Measurements from ENCODE around the gene CTIF.
"Not testable (repeated sequence)": the region's sequence is repeated elsewhere in the genome, so short reads cannot be mapped to it uniquely, and the experiment has no call there.

CTIF gene

DNA sequence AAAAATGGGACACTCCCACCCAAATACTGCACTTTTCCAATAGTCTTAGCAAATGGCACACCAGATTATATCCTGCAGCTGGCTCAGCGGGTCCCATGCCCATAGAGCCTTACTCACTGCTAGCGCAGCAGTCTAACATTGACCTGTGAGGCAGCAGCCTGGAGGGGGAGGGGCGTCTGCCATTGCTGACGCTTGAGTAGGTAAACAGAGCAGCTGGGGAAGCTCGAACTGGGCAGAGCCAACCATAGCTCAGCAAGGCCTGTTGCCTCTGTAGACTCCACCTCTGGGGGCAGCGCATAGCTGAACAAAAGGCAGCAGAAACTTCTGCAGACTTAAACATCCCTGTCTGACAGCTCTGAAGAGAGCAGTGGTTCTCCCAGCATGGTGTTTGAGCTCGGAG, 110.4 kb downstream of the CTIF start:
- DNase-seq: no peak

DNA sequence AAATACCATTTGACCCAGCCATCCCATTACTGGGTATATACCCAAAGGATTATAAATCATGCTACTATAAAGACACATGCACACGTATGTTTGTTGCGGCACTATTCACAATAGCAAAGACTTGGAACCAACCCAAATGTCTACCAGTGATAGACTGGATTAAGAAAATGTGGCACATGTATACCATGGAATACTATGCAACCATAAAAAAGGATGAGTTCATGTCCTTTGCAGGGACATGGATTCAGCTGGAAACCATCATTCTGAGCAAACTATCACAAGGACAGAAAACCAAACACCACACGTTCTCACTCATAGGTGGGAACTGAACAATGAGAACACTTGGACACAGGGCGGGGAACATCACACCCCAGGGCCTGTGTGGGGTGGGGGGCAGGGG, 115.8 kb downstream of the CTIF start:
- DNase-seq: not testable (repeated sequence)

DNA sequence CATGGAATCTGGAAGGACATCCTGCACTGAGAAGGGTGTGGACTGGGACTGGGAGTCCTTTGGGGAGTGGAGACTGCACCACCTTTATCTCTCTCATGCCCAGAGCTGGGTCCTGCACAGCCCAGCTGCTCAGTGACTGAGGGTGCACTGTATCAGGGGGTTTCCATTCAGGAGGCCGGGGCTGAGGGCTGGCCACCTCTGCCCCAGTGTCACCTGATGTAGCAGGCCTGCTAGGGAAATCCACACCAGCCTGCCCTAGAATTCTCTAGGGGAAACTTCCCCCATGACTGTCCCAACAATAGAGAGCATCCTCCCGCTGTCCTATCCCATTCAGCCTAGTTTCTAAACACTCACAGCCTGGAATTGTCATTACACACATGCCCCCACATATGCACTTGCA, 116.7 kb downstream of the CTIF start:
- no peak for DNase-seq

DNA sequence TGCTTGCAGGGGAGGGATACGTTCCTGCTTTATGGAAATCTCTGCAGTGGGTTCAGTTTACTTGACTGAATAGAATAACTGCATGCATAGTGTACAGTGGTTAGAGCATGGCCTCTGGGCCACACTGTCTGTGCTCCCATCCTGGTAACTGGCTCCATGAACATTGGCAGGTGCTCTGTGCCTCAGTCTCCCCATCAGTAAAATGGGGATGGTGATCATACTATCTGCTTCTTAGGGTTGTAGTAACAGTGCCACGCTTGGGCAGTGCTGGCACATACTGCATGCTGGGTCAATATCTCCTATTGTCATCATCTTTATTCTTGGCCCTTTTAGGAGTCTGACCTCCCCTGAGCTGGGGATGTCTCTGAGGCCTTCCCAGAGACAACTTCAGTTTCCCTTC, 117.3 kb downstream of the CTIF start:
- no peak for DNase-seq

DNA sequence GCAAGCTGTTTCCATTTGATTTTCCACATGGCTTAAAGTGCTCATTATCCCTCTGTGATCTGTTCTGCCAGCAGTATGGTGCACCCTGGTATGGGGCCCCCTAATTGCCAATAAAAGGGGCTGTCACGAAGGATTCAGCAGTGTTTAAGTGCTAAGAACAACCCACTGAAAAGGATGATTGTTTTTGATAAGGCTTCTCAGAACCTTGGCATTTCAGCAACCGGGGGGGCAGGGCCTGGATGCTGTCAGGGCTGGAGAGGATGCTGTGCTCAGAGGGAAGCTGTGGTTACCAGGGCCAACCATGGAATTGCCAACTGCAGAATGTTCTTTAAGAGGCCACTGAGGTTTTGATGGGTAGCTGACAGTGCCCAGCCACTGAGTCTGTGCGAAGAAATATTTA, 117.8 kb downstream of the CTIF start:
- no peak for DNase-seq

DNA sequence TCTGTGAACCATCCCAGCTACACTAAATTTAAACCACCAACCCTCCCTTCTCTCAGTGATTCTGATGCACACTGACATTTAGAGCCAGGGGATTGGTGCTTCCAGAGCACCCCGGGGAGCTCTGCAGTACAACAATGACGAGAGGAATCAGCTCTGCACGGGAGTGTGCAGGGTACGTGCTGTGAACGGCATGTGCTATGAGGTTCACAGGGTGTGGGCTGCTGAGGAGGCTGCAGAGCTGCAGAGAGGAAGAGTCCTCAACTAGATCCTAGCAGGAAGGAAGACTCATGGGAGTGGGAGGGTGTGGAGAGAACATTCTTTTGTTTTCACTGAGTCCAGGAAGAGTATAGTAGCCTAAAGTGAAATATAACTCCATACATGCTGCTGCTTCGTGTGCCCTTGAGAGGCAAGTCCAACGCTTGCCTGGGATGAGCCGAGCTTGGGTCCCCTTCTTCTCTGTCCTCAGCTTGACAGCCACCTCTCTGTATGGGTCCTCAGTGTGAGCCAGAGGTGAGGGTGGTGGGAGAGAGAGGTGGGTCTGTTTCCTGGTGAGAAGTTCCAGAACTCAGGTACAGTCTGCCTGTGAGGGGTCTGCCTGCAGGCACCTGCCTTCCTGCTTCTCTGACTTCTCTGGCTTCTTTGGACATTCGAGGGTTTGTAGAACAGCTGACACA, 118.8 kb downstream of the CTIF start:
- peak in 1 of 2 experiments; percentile 8 for DNase-seq

DNA sequence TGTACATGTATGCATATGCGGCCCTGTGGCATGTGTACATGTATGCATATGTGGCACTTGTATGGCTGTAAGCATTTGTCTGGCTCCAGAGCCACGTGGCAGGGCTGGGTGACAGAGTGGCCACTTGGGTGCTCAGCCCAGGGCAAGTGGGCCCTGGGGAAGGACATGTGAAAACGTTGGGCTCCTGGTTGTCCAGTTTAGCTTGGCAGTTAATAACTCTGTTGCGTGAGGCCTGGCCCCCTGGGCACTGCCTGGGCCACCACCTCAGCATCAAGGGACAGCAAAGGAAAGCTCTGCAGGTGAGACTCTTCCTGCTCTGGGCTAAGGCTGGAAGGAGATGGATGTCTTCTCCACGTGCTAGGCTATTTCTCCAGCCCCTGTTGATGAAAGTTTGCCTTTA, 119.9 kb downstream of the CTIF start:
- DNase-seq: no peak

DNA sequence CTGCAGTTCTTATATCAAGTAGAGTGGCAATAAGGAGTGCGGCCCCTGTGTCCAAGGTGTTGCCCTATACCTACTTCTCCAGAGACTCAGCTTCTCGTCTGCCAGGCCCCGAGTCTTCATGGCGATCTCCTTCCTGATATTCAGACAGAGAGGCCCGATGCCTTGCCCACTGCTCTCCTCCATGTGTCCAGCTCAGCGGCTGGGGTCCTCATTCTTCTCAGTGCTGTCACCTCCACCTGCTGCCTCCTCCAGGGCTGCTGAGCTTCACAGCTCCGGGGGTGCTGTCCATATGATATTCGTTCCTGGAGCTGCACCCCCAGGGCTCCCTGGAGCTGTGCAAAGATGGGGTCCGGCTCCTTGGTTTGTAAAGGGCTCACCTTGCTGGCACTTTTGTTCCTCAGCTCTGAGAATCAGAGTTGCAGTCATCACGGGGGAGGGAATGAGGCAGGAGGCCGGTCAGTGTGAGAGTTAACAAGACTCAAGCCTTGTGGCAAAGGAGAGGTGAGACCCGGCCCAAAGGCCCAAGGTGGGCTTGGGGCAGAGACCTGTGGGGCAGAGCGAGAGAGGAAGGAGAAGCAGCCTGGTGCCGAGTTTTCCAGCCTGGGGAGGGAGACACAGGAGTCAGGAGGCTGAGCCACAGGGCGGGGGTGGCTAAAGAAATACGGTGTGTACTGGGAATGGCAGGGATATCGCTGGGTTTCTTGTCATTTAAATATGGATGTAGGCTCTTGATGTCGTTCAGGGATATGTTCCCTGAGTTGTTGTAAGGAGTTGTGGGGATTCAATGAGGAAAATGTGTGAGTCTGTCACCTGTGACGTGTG, 120.6 kb downstream of the CTIF start:
- DNase-seq: no peak

DNA sequence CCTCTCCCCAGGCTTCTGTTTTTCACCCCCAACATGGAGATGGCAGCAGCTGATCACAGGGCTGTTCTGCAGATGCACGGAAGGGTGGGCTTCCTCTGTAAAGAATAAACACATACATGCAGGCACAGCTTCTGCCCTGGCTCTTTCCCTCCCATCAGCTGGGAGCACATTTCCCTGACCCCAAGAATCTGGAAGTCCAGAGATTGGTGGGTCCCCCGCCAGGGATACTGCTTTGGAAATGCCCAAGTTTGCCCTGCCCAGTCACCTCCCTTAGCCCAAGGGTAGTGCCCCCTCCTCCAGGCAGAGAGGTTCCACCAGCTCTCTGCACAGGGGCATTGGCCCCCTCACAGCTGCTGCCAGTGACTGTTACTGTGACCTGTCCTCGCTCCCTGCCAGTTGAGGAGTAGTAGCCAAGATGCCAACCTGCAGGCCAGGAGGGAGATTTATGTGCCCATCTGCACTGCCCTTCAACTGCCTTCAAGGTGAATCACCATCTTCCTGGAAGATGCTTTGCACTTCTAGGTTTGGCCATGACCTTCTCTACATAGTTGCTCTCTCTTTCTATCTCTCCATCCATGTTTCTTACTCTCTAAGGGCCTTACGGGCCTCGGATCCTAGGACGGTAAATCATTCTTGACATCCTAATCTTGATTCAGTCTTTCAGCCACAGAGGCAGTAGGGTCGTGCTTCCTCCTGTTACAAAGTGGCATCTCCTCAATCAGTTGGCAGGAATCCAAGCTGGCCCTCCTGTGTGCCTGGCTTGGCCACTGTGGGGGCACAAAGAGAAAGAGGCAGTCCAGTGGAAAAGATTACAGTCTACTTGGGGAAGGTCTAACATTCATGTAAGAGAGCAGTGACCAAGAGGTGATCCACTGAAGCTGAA, 121.8 kb downstream of the CTIF start:
- DNase-seq: no peak

DNA sequence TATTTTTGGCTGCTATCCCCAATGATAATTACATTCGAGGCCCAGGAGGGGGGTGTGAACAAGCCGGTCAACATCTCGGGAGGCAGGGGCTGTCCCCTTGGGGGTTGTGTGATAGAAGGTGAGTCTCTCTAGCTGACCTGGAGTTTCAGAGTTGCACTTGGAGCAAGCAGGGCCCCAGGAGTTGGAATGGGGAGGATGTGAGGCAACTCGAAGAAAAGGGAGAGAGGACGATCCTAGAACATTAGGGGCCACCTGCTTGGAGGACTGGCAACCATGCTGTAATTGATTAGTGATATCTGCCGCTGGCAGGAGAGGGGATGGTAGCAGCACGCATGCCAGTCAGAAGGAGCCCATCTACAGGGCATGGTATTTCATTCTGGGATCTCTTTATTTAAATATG, 122.6 kb downstream of the CTIF start:
- DNase-seq: no peak

DNA sequence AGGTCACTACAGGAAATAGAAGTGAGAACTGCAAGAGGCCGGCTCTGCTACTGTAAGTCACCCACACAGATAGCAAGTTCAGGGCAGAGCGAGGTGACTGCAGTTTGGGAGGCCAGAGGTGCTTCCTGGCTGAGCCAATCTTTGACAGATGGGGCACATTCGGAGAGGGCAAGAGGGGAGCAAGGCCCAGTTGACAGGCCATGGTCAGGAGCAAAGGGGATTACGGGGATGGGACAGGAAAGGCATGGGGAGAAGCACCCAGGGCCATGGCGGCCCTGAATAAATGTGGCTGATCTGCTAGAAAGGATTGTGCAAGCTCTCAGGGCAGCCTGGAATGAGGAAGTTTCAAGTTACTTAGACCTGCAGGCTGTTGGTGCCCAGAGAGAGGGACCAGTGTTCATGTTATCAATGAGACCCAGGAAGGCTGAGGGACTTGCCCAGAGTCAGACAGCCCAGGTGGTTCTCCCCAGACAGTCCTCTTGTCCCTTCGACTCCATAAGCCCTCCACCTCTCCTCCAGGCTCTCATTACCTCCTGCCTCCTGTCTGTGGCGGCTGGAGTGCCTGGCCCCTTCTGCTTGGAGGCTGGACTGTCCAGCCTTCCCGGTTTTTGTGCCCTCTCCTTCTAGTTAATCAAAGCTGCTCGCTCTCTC, 123.3 kb downstream of the CTIF start:
- peak; percentile 92 to 94 for DNase-seq

DNA sequence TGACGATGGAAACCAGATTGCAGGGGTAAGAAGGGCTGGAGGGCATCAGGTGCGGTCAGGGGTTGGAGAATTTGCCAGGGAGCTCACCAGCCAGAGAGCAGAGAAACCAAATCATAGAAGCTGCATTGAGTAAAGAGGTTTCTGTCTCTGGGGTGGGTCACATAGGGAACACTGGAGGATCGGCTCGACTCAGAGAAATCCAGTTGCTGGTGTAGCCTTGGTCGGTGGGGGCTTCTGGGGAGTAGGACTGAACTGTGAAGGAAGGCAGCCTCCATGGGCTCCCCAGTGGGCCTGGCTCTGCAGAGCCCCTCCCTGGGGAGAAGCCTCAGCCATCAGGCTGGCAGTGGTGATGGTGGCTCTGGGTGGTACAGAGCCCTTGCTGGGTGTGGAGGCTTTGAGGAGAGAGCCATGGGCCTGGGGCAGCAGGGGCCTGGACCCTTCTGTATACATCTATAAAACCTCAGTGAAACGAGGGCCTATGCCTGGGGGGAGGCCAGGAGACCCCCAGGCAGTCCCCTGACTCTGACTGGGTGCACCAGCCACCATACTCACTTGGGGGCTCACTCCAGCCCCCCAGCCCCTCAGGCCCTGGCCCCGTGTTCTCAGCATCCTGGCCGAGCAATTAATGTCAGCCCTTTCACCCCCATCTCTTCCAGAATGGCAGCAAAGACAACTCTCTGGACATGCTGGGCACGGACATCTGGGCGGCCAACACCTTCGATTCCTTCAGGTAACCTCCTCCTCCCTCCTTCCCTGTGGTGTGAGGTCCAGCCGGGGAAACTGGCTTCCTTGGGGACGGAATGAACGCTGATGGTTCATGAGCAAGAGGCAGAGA, 124.5 kb downstream of the CTIF start:
- no peak for DNase-seq

DNA sequence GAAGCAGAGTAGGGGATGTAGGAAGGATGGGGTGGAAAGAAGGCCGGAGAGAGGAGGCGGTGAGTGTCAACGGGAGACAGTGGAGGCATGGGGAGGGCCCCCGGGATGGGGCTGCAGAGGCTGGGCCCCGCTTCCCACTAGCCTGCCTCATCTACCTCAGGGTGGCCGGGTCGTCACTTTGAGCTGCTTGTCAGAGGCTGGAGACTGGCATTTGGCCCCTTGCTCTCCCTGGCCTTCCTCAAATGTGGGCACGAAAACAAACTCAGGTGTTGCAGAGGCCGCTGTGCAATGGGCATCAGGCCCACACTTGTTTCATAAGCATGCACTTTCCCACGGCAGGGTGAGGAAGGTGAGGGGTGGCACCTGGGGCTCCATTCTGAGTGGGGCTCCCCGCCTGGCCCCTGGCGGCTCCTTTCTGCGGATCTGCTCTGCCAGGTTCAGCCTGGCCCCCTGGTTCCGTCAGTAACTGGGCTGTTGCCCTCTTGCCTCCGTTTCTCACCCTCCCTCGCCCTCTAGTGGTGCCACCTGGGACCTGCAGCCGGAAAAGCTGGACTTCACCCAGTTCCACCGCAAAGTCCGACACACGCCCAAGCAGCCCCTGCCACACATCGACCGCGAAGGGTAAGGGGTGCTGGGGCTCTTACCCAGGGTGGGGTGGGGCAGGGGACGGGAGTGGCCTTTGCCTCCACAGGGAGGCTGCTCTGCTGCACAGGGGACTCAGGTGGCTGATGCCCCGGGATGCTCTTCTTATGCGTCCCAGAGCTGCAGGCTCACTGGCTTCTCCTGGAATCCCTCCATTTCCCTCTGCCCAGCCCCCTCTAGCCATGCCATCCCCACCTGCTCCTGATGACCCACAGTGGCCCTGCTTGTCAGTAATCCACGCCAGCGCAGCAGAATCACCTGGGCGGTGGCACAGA, 125.4 kb downstream of the CTIF start:
- DNase-seq: peak; percentile 25 to 40

DNA sequence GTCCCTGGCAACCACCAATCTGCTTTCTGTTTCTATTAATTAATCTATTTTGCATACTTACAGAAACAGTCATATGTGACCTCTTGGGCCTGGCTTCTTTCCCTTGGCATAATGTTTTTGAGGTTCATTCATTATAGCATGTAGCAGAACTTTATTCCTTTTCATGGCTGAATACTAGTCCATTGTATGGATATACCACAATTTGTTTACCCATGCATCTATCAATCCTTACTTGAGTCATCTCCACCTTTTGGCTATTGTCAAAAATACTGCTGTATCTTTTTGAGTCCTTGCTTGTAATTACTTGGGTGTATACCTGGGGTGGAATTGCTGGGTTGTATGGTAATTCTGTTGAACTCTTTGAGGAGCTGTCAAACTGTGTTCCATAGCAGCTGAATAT, 126.8 kb downstream of the CTIF start:
- DNase-seq: no peak

DNA sequence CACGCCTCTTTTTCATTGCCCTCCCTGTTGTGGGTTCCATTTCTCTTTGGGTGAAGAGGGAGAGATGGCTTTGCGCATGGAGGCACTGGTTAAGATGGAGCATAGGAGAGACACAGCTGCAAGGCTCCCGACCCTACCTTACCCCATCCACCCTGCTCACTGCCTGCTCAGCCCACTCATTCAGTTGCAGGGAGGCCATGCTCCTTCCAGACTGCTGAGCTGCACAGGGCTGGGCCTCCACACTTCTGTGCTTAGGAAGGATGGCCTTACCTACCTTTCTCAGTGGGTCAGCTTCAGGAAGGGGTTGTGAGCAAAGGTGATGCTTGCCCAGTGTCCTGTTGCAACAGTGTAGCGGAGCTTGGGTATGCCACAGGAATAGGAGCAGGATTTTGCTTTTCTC, 127.8 kb downstream of the CTIF start:
- DNase-seq: no peak

DNA sequence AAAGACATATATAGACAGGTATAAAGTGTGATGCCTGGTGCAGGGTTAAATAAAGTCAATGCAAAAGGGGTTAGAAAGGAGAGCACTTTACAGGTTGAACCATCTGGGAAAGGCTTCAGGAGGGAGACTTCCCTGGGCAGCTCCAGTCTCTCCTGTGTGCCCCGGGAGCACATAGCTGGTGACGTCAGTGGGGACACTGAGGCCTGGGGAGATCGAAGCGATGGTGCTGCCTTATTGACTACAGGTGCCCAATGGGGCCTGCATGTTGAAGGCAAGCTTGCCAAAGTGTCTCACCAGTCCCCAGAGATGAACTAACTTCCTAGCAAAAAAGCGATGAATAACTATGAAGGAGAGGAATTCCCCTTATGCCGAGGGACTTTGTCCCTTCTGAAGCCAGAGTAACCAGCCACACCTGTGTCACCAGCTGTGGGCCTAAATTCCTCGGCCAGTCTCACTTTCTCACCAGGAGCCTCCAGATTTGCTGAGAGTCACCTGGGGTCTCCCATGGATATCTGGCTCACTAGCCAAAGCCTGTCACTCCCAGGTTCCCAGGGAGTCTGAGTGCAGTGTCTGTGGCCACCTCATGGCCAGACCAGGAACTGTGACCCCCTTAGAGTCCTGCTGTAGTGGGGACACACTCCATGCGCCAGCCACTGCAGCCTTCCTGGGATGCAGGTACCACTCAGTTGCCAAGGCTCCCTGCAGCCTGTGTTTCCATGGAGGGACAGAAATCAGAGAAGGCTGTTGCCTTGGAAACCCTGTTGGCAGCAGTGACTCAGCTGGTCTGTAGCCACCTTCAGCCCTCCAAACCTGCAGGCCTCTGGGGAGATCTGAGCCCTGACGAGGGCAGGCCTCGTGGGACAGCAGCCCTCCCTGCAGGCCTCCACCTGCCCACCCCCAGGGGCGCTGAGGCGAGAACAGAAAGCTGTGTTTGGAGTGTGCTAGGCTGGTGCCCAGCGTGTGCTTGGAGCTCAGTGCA, 128.7 kb downstream of the CTIF start:
- no peak for DNase-seq

DNA sequence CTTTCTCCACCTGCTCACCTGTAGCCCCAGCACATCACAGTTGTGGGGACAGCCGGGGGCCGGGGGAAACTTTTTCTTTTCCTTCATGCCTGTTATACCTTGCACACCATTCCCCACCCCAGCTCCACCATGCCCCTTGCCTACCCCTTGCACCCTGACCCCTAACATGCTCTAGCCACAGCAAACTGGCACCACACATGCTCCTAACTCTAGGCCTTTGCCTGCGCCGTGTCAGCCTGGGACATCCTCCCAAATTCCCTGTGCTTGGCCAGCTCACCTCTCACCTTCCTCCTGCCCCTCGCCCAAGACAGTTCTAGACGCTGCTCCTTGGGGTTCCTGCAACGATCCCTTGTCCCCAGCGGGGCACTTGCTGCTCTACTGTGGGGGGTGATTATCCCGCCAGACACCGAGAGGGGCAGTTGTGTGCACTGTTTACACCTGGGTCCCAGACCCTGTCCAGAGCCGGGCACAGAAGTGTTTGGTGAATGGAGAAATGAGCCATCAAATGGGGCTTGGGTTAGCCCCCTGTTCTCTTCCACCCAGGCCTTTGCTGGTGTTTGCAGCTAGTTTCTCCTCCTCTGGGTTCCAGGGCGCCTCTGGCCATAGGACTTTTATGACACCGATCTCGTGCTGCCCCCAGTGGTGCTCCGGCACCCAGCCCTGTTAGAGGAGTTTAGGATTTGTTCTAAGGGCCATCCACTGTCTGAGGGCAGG, 129.8 kb downstream of the CTIF start:
- peak in 1 of 2 experiments; percentile 20 for DNase-seq

DNA sequence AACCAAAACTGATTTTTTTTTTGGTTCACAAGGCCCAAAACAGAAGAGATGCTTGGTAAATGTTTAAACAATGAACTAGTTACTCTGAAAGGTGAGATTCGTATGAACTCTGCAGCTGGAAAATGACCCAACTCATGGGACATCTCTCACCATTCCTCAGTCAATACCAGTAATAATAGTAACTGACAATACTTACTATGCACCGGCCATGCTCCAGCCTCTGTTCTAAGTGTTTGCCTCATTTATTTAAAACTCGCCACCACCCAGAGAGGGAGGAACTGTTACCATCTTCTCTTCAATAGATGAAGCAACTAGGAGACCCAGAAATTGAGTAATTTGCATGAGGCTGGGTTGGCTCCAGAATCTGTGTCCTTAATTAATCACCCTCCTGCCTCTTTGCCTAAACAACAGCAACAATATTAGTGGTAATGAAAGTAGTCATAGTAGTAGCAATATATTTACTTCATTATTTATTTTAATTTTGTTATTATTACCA, 130.4 kb downstream of the CTIF start:
- no peak for DNase-seq

Data from Kasumi-1 (cell line).